Measurements from ENCODE around the gene SAMD4A.

- TF ChIP-seq CTCF (IDR thresholded peaks at IDR 0.05 in 8 of 11, conservative IDR thresholded peaks at IDR 0.05 in 3 of 11) (no peak), POLR2A (IDR thresholded peaks at IDR 0.05) (no peak), POLR2AphosphoS5 (IDR thresholded peaks at IDR 0.05) (no peak)
Measured at GRCh38 chr14:54836231-54836630, 269.3 kb downstream of the SAMD4A start.
